Retinal pigment epithelial cell (primary cell): ENCODE results near the gene SLC12A7.

Experiments
- DNase-seq: peaks from one replicate; pipeline ENCODE4 v3.0.0-alpha.2; 2010; ENCODE audit warnings: low read depth
- H3K4me3 ChIP-seq: 2 replicates; pipeline ENCODE4 v1.5.1; 2011; ENCODE audit warnings: mild to moderate bottlenecking, low read length, control low read depth, moderate library complexity
- TF ChIP-seq, protein P1 (sequence below): conservative IDR thresholded peaks from 2 replicates; pipeline ENCODE4 v1.5.1; 2011; ENCODE audit warnings: low read depth, low read length, control low read depth, inconsistent platforms

SLC12A7 gene

DNA sequence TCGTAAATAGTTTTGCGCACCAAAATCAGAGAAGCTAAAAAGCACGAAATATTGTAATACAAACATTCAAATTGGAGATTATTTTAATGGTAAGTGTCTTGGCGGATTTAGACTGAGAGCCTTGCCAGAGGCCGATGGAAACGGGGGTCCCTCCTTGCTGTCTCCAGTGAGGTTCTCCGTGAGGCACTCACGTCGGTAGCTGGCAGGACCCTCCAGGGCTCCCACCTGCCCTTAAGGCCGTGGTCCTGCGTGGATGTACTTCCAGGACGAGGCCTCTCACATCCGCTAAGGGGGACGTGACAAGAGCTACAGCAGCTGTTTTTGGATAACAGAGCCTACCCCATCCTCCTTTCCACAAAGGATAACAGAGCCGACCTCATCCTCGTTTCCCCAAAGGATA lies 95.4 kb downstream of the SLC12A7 start:
- DNase-seq = no peak
- H3K4me3 ChIP-seq = no peak overlapping the region
- TF ChIP-seq, protein P1, sequence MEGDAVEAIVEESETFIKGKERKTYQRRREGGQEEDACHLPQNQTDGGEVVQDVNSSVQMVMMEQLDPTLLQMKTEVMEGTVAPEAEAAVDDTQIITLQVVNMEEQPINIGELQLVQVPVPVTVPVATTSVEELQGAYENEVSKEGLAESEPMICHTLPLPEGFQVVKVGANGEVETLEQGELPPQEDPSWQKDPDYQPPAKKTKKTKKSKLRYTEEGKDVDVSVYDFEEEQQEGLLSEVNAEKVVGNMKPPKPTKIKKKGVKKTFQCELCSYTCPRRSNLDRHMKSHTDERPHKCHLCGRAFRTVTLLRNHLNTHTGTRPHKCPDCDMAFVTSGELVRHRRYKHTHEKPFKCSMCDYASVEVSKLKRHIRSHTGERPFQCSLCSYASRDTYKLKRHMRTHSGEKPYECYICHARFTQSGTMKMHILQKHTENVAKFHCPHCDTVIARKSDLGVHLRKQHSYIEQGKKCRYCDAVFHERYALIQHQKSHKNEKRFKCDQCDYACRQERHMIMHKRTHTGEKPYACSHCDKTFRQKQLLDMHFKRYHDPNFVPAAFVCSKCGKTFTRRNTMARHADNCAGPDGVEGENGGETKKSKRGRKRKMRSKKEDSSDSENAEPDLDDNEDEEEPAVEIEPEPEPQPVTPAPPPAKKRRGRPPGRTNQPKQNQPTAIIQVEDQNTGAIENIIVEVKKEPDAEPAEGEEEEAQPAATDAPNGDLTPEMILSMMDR = no peak

GRCh38 chr5:1016036-1016435 lies 95.8 kb downstream of the SLC12A7 start:
- H3K4me3 ChIP-seq = no peak overlapping the region
- TF ChIP-seq, protein P1 = no peak
- no peak for DNase-seq

DNA sequence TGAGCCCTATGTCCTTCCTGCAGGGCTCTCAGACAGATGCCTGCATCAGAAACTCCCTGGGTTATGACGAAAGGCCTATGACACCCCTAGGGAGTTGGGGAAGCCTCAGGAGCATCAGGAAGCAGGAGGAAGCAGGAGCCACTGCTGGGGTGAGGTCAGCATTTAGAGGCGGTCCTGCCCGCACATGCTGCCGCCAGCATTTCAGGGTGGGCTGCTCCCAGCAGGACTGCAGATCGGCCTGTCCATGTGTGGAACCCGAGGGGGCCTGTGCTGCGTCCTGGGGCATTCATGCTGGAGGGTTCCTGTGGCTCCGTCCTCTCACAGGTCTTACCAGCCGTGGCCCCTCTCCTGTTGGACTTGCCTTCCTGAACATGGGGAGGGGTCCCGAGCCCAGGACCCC lies 96.4 kb downstream of the SLC12A7 start:
- no peak overlapping the region for H3K4me3 ChIP-seq
- TF ChIP-seq, protein P1 = no peak
- no peak for DNase-seq

DNA sequence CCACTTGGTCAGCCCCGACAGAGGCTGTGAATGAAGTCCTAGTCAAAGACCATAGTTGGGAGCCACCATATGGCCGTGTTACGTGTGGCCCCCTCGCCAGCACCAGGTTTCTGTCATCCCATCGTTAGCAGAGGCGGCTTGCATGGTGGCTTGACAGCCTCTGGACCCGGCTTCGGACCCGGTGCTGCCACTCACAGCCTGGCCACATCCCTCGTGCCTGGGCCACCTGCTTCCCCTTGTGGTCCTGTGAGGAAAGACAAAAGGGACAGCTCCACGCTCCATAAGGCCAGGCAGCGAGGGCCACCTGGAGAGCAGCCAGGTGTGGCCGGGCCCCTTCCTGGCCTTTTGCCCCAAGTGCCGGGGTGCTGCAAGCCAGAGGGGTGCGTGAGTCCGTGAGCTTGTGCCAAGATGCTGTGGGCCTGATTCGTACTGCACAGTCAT lies 97.1 kb downstream of the SLC12A7 start:
- DNase-seq = no peak
- no peak overlapping the region for H3K4me3 ChIP-seq
- TF ChIP-seq, protein P1 = no peak

GRCh38 chr5:1014346-1014745 lies 97.5 kb downstream of the SLC12A7 start:
- no peak for DNase-seq
- TF ChIP-seq, protein P1 = no peak
- no peak overlapping the region for H3K4me3 ChIP-seq

GRCh38 chr5:1013948-1014301 lies 97.9 kb downstream of the SLC12A7 start:
- TF ChIP-seq, protein P1 = no peak
- H3K4me3 ChIP-seq = no peak overlapping the region
- DNase-seq = no peak

DNA sequence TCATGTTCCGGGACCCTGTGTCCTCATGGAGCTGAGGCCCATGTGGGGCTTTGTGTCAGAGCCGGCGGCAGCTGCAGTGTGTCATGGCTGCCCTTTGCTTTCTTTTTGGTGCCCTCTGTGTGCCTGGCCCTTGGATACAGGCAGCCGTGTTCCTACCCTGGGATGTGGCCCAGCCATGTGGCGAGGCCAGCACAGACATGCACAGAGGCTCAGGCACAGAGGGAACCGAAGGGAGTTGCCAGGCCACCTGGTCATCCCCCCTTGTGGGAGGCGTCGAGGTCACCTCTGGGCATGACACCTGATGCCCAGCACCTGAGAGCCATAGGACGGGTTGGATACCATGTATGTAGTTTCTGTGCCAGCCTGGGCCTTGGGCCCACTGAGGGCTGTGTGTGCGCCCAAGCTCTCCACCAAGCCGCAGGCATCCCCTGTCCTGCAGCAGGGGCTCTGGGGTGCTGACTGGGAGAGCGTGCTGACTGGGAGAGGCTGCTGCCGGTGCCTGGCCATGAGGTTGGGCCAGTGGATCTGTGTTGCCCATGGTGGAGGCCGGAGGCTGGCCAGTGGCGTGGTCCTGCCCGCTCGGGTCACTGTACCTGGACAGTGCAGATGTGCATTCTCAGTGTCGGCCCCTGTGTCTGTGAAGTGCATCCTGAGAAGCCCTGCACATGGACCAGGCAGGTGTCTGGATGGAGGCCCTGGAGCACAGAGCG lies 98.5 kb downstream of the SLC12A7 start:
- DNase-seq = no peak
- H3K4me3 ChIP-seq = no peak overlapping the region
- TF ChIP-seq, protein P1 = no peak
